Mesendoderm (in vitro differentiated cells): Measurements from ENCODE around the gene PPOX.

ENCODE experiments used
- DNase-seq: peaks from one replicate; pipeline ENCODE4 v3.0.0; 2013
- H2AK5ac ChIP-seq: 2 replicates; pipeline ENCODE4 v1.6.1; 2013; ENCODE audit warnings: low read length, inconsistent platforms
- H2BK120ac ChIP-seq: 2 replicates; pipeline ENCODE4 v1.6.1; 2013; ENCODE audit warnings: low read depth, mild to moderate bottlenecking, low read length, moderate library complexity, mixed read lengths
- H2BK15ac ChIP-seq: replicated peaks from 2 replicates; pipeline ENCODE4 v1.6.1; 2013; ENCODE audit warnings: low read depth, mild to moderate bottlenecking, moderate library complexity
- H2BK5ac ChIP-seq: 2 replicates; pipeline ENCODE4 v1.6.1; 2013; ENCODE audit warnings: low read length, inconsistent platforms
- H3K18ac ChIP-seq: 2 replicates; pipeline ENCODE4 v1.6.1; 2013; ENCODE audit warnings: mild to moderate bottlenecking, low read length, mixed read lengths
- H3K23ac ChIP-seq: one replicate; pipeline ENCODE4 v1.6.1; 2013; ENCODE audit warnings: low read length
- H3K27ac ChIP-seq: 2 replicates; pipeline ENCODE4 v1.5.1; 2013; ENCODE audit warnings: low read depth, mild to moderate bottlenecking, inconsistent platforms, low read length, moderate library complexity
- H3K27me3 ChIP-seq: 2 replicates; pipeline ENCODE4 v1.6.1; 2013; ENCODE audit warnings: low read length, control low read depth, mild to moderate bottlenecking, inconsistent platforms; ENCODE audit not compliant: insufficient read depth, poor library complexity
- H3K36me3 ChIP-seq: 2 replicates; pipeline ENCODE4 v1.6.1; 2013; ENCODE audit warnings: low read length, inconsistent platforms; ENCODE audit not compliant: control insufficient read depth, insufficient read depth
- H3K4ac ChIP-seq: one replicate; pipeline ENCODE4 v1.6.1; 2013; ENCODE audit warnings: low read depth, mild to moderate bottlenecking, low read length, moderate library complexity
- H3K4me1 ChIP-seq: 2 replicates; pipeline ENCODE4 v1.6.1; 2013; ENCODE audit warnings: low read depth, low read length, inconsistent platforms; ENCODE audit not compliant: control insufficient read depth
- H3K4me2 ChIP-seq: 2 replicates; pipeline ENCODE4 v1.6.1; 2013; ENCODE audit warnings: low read length
- H3K4me3 ChIP-seq: 2 replicates; pipeline ENCODE4 v1.5.1; 2013; ENCODE audit warnings: mild to moderate bottlenecking, low read length
- H3K56ac ChIP-seq: one replicate; pipeline ENCODE4 v1.6.1; 2013; ENCODE audit warnings: low read length
- H3K79me1 ChIP-seq: 2 replicates; pipeline ENCODE4 v1.6.1; 2013; ENCODE audit warnings: low read length, inconsistent platforms
- H3K79me2 ChIP-seq: 2 replicates; pipeline ENCODE4 v1.6.1; 2013; ENCODE audit warnings: mild to moderate bottlenecking, low read length; ENCODE audit not compliant: control insufficient read depth, insufficient read depth
- H3K9ac ChIP-seq: 2 replicates; pipeline ENCODE4 v1.6.1; 2013; ENCODE audit warnings: low read length, inconsistent platforms
- H4K5ac ChIP-seq: one replicate; pipeline ENCODE4 v1.6.1; 2013; ENCODE audit warnings: low read length
- H4K8ac ChIP-seq: one replicate; pipeline ENCODE4 v1.6.1; 2013; ENCODE audit warnings: low read depth, mild to moderate bottlenecking, control low read depth, low read length, moderate library complexity
- WGBS: extraction: QIAGEN DNeasy Blood & Tissue Kit; methylation state at CpG from one replicate; pipeline ENCODE4 v1.1.7; 2013; ENCODE audit warnings: low lambda C conversion rate, missing lambda C conversion rate; ENCODE audit not compliant: insufficient coverage; ENCODE audit errors: extremely low coverage; 5-methylcytosine and 5-hydroxymethylcytosine counted together

Gene PPOX

GRCh38 chr1:161179698-161180097 is 13.5 kb downstream of the PPOX start:
- Histone ChIP-seq H2AK5ac (no peak overlapping the region), H3K4me2 (no peak overlapping the region), H3K56ac (no peak overlapping the region), H3K4ac (no peak overlapping the region), H4K5ac (no peak overlapping the region), H2BK15ac (no peak overlapping the region), H3K27me3 (no peaks in the 10 kb centered on the region), H2BK120ac (no peak overlapping the region), H3K4me3 (no peak overlapping the region), H3K4me1 (peaks cover 8% of the 10 kb centered on the region), H2BK5ac (no peak overlapping the region), H3K27ac (no peak overlapping the region), H4K8ac (no peak overlapping the region), H3K23ac (no peak overlapping the region), H3K9ac (no peak overlapping the region), H3K79me1 (peaks cover 6% of the 10 kb centered on the region), H3K36me3 (no peaks in the 10 kb centered on the region), H3K79me2 (peaks cover 4% of the 10 kb centered on the region), H3K18ac (no peak overlapping the region)
- WGBS, result no CpG with 5 or more reads among the region's 3 CpGs
- no peak for DNase-seq

GRCh38 chr1:161180639-161181038 is 14.4 kb downstream of the PPOX start:
- Histone ChIP-seq H3K36me3 (no peaks in the 10 kb centered on the region), H2AK5ac (no peak overlapping the region), H3K79me2 (peaks cover 4% of the 10 kb centered on the region), H3K4me2 (no peak overlapping the region), H3K56ac (no peak overlapping the region), H2BK15ac (no peak overlapping the region), H3K79me1 (peaks cover 6% of the 10 kb centered on the region), H3K4me3 (no peak overlapping the region), H2BK120ac (no peak overlapping the region), H3K9ac (no peak overlapping the region), H3K4me1 (peaks cover 8% of the 10 kb centered on the region), H4K5ac (no peak overlapping the region), H3K18ac (no peak overlapping the region), H3K27ac (no peak overlapping the region), H3K4ac (no peak overlapping the region), H2BK5ac (no peak overlapping the region), H3K23ac (no peak overlapping the region), H4K8ac (no peak overlapping the region), H3K27me3 (no peaks in the 10 kb centered on the region)
- no CpG with 5 or more reads among the region's 1 CpG for WGBS
- peak; percentile 60 for DNase-seq

- no peak overlapping the region for H3K9ac ChIP-seq
- H3K18ac ChIP-seq, result no peak overlapping the region
- no peak overlapping the region for H3K27ac ChIP-seq
- no peak overlapping the region for H3K4me2 ChIP-seq
- H3K4ac ChIP-seq, result no peak overlapping the region
- no peak overlapping the region for H4K8ac ChIP-seq
- no peak overlapping the region for H2BK5ac ChIP-seq
- H3K27me3 ChIP-seq, result no peaks in the 10 kb centered on the region
- no peak overlapping the region for H3K23ac ChIP-seq
- H3K4me3 ChIP-seq, result no peak overlapping the region
- H3K36me3 ChIP-seq, result no peaks in the 10 kb centered on the region
- no peak overlapping the region for H2BK120ac ChIP-seq
- H3K4me1 ChIP-seq, result peaks cover 4% of the 10 kb centered on the region
- no peak overlapping the region for H4K5ac ChIP-seq
- H3K79me2 ChIP-seq, result no peaks in the 10 kb centered on the region
- H3K79me1 ChIP-seq, result no peaks in the 10 kb centered on the region
- H3K56ac ChIP-seq, result no peak overlapping the region
- DNase-seq, result no peak
- WGBS, result no CpG with 5 or more reads among the region's 1 CpG
- H2BK15ac ChIP-seq, result no peak overlapping the region
- no peak overlapping the region for H2AK5ac ChIP-seq
Observed at GRCh38 chr1:161182214-161182613, 16.0 kb downstream of the PPOX start.

GRCh38 chr1:161185282-161185682 is 19.1 kb downstream of the PPOX start:
- WGBS, result no CpG with 5 or more reads among the region's 3 CpGs
- Histone ChIP-seq H3K9ac (no peak overlapping the region), H3K56ac (no peak overlapping the region), H3K4me3 (no peak overlapping the region), H3K23ac (no peak overlapping the region), H3K79me1 (no peaks in the 10 kb centered on the region), H3K4me1 (no peaks in the 10 kb centered on the region), H3K4me2 (no peak overlapping the region), H3K4ac (no peak overlapping the region), H2BK15ac (no peak overlapping the region), H3K18ac (no peak overlapping the region), H3K79me2 (no peaks in the 10 kb centered on the region), H3K27ac (no peak overlapping the region), H2AK5ac (no peak overlapping the region), H2BK5ac (no peak overlapping the region), H2BK120ac (no peak overlapping the region), H3K36me3 (no peaks in the 10 kb centered on the region), H4K5ac (peak overlapping the region; percentile 56), H3K27me3 (no peaks in the 10 kb centered on the region), H4K8ac (no peak overlapping the region)
- DNase-seq, result no peak

- Histone ChIP-seq H2BK5ac (no peak overlapping the region), H3K23ac (no peak overlapping the region), H3K27ac (no peak overlapping the region), H3K36me3 (no peaks in the 10 kb centered on the region), H3K4me3 (no peak overlapping the region), H4K5ac (no peak overlapping the region), H3K4ac (no peak overlapping the region), H3K56ac (no peak overlapping the region), H3K9ac (no peak overlapping the region), H3K18ac (no peak overlapping the region), H2BK15ac (no peak overlapping the region), H3K79me1 (no peaks in the 10 kb centered on the region), H3K27me3 (no peaks in the 10 kb centered on the region), H2AK5ac (no peak overlapping the region), H3K79me2 (no peaks in the 10 kb centered on the region), H3K4me1 (no peaks in the 10 kb centered on the region), H4K8ac (no peak overlapping the region), H2BK120ac (no peak overlapping the region), H3K4me2 (no peak overlapping the region)
- no peak for DNase-seq
- WGBS, result no CpG with 5 or more reads among the region's 2 CpGs
Observed at GRCh38 chr1:161185732-161186311, 19.6 kb downstream of the PPOX start.

GRCh38 chr1:161187311-161187710 is 21.1 kb downstream of the PPOX start:
- Histone ChIP-seq H3K4ac (no peak overlapping the region), H3K9ac (no peak overlapping the region), H3K23ac (no peak overlapping the region), H2BK120ac (no peak overlapping the region), H3K18ac (no peak overlapping the region), H3K79me1 (no peaks in the 10 kb centered on the region), H3K4me2 (no peak overlapping the region), H4K8ac (no peak overlapping the region), H3K4me3 (no peak overlapping the region), H2AK5ac (no peak overlapping the region), H2BK15ac (no peak overlapping the region), H4K5ac (no peak overlapping the region), H2BK5ac (no peak overlapping the region), H3K56ac (no peak overlapping the region), H3K27me3 (no peaks in the 10 kb centered on the region), H3K79me2 (no peaks in the 10 kb centered on the region), H3K36me3 (no peaks in the 10 kb centered on the region), H3K27ac (no peak overlapping the region), H3K4me1 (no peaks in the 10 kb centered on the region)
- DNase-seq, result no peak
- no CpG with 5 or more reads among the region's 3 CpGs for WGBS
